ENCODE data around the gene SLC7A1.

DNA sequence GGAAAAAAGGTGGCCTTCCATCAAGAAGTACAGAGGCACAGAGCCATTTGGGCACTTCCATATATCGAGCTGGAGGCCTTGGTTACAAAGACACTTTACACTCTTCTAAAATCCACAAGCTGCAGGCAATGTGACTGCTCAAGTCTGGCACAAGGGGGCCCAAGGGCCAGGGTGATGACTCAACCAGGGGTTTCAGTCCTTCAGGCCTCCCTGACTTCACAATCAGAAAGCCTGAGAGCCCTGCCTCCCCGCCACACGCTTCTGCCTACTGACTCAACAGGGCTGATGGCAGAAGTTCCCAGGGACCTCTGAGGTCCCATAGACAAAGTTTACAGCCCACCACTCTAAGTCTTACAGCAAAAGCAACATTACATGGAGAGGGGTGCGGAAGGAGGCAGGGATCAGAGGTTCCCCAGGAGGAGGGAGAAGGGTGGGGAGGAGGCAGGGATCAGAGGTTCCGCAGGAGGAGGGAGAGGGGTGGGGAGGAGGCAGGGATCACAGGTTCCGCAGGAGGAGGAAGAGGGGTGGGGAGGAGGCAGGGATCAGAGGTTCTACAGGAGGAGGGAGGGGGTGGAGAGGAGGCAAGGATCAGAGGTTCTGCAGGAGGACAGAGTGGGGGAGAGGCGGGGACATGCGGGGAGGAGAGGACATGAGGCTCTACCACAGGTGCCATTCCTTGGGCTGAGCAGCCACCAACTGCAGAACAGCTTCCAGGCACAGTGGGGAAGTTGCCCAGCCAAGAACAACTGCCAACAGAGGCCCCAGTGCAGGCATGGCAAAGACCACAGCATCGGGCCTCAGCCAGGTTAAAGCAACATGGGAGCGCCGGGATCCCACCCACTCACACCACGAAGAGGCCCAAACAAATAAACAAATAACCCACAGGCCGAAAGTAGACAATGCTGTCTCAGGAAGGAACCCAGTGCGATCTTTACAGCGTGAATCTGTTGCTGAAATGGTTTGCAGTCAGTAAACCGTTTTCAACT lies 52.0 kb downstream of the SLC7A1 start:
- TF ChIP-seq CTCF (IDR thresholded peaks at IDR 0.05): no peak
- no peak for TF ChIP-seq POLR2A (IDR thresholded peaks at IDR 0.05)
- no peak for TF ChIP-seq POLR2AphosphoS5 (IDR thresholded peaks at IDR 0.05)
